Effector CD4-positive, alpha-beta T cell (primary cell): Measurements from ENCODE around the gene CAPN3.

Experiments used
- DNase-seq: peaks from one replicate; pipeline ENCODE4 v3.0.0-alpha.2; 2020

Gene CAPN3

GRCh38 chr15:42457445-42458442 is 98.4 kb downstream of the CAPN3 start:
- no peak for DNase-seq

GRCh38 chr15:42461261-42461660 is 102.0 kb downstream of the CAPN3 start:
- DNase-seq = no peak
